ENCODE data around the gene TMEM212. TPM values are rescaled to one million over a fixed set of nuclear protein-coding genes. Genes with fewer than 3 reads are reported as not detected.

The TMEM212 gene
- polyA plus RNA-seq, 1 donor (not counting 4 experiments of a cell fraction or from before 2014, with no cell fraction given) = not detected

GRCh38 chr3:171821044-171821443 lies 22.1 kb upstream of the TMEM212 start:
- no peaks in the 10 kb centered on the region for H3K9me1 ChIP-seq (ENCODE audit: control insufficient read depth, extremely low read depth, insufficient read depth, low read length)
- DNase-seq (ENCODE audit: low read depth, low spot score) = no peak
- no peak overlapping the region for H3K27ac ChIP-seq (ENCODE audit: control insufficient read depth, insufficient read depth, low read length)
- no peak overlapping the region for H3K4me3 ChIP-seq (ENCODE audit: control insufficient read depth in 2 of 3, extremely low read depth in 1 of 3, insufficient read depth in 2 of 3, low read depth in 1 of 3, low read length in 3 of 3)
- no peak overlapping the region for H3K4me2 ChIP-seq (ENCODE audit: control insufficient read depth, extremely low read depth, insufficient read depth, low read depth, low read length)
- no peaks in the 10 kb centered on the region for H3K9me3 ChIP-seq (ENCODE audit: control insufficient read depth, low read depth, low read length)
- H3K36me3 ChIP-seq (ENCODE audit: control insufficient read depth in 2 of 2, extremely low read depth in 1 of 2, insufficient read depth in 2 of 2, low read length in 2 of 2) = no peaks in the 10 kb centered on the region
- dilution Hi-C loops (cut with MboI; ENCODE audit: extremely low pct_ligation_motif_present, low sequenced_read_pairs) = no loop called here
- peak overlapping the region; percentile 43 for H2AFZ ChIP-seq (ENCODE audit: control insufficient read depth, low read length)
- TF ChIP-seq EZH2 (IDR thresholded peaks at IDR 0.05; ENCODE audit: low read length) = no peak
- no peak for TF ChIP-seq CTCF (optimal IDR thresholded peaks at IDR 0.05 in 1 of 3, IDR thresholded peaks at IDR 0.05 in 1 of 3, conservative IDR thresholded peaks at IDR 0.05 in 1 of 3; ENCODE audit: extremely low read depth in 1 of 3, insufficient read depth in 2 of 3, low read length in 3 of 3)
- H3K9ac ChIP-seq (ENCODE audit: control insufficient read depth, extremely low read depth, insufficient read depth, low read length) = no peak overlapping the region
- no peak for FAIRE-seq
- no peaks in the 10 kb centered on the region for H3K27me3 ChIP-seq (ENCODE audit: control insufficient read depth, extremely low read depth, insufficient read depth, low read length)
- H3K4me1 ChIP-seq (ENCODE audit: control insufficient read depth, extremely low read depth, insufficient read depth, low read length) = no peaks in the 10 kb centered on the region
- H3K79me2 ChIP-seq (ENCODE audit: control insufficient read depth, insufficient read depth, low read length) = no peaks in the 10 kb centered on the region
- H4K20me1 ChIP-seq (ENCODE audit: control insufficient read depth, extremely low read depth, insufficient read depth, low read length) = no peaks in the 10 kb centered on the region

- Histone ChIP-seq H3K4me1 (ENCODE audit: control insufficient read depth, extremely low read depth, insufficient read depth, low read length) (no peaks in the 10 kb centered on the region), H3K4me3 (ENCODE audit: control insufficient read depth in 2 of 3, extremely low read depth in 1 of 3, insufficient read depth in 2 of 3, low read depth in 1 of 3, low read length in 3 of 3) (no peak overlapping the region), H3K27me3 (ENCODE audit: control insufficient read depth, extremely low read depth, insufficient read depth, low read length) (no peaks in the 10 kb centered on the region), H4K20me1 (ENCODE audit: control insufficient read depth, extremely low read depth, insufficient read depth, low read length) (no peaks in the 10 kb centered on the region), H3K36me3 (ENCODE audit: control insufficient read depth in 2 of 2, extremely low read depth in 1 of 2, insufficient read depth in 2 of 2, low read length in 2 of 2) (no peaks in the 10 kb centered on the region), H3K9me3 (ENCODE audit: control insufficient read depth, low read depth, low read length) (no peaks in the 10 kb centered on the region), H3K27ac (ENCODE audit: control insufficient read depth, insufficient read depth, low read length) (no peak overlapping the region), H3K4me2 (ENCODE audit: control insufficient read depth, extremely low read depth, insufficient read depth, low read depth, low read length) (no peak overlapping the region), H3K9me1 (ENCODE audit: control insufficient read depth, extremely low read depth, insufficient read depth, low read length) (no peaks in the 10 kb centered on the region), H2AFZ (ENCODE audit: control insufficient read depth, low read length) (no peak overlapping the region), H3K79me2 (ENCODE audit: control insufficient read depth, insufficient read depth, low read length) (no peaks in the 10 kb centered on the region), H3K9ac (ENCODE audit: control insufficient read depth, extremely low read depth, insufficient read depth, low read length) (no peak overlapping the region)
- dilution Hi-C loops (cut with MboI; ENCODE audit: extremely low pct_ligation_motif_present, low sequenced_read_pairs) = no loop called here
- DNase-seq (ENCODE audit: low read depth, low spot score) (no peak), FAIRE-seq (no peak)
- TF ChIP-seq EZH2 (IDR thresholded peaks at IDR 0.05; ENCODE audit: low read length) (no peak), CTCF (optimal IDR thresholded peaks at IDR 0.05 in 1 of 3, IDR thresholded peaks at IDR 0.05 in 1 of 3, conservative IDR thresholded peaks at IDR 0.05 in 1 of 3; ENCODE audit: extremely low read depth in 1 of 3, insufficient read depth in 2 of 3, low read length in 3 of 3) (no peak)
Measured at GRCh38 chr3:171821778-171822358, 21.3 kb upstream of the TMEM212 start.
